Measurements from ENCODE around the gene ARID5B.

Gene ARID5B

GRCh38 chr10:62050346-62050892, 148.9 kb downstream of the ARID5B start:
- TF ChIP-seq CTCF (conservative IDR thresholded peaks at IDR 0.05; ENCODE audit: low read length) = no peak
- DNase-seq (ENCODE audit: low read depth) = no peak
- peak overlapping the region; percentile 90 for H3K4me3 ChIP-seq (ENCODE audit: low read length)

DNA sequence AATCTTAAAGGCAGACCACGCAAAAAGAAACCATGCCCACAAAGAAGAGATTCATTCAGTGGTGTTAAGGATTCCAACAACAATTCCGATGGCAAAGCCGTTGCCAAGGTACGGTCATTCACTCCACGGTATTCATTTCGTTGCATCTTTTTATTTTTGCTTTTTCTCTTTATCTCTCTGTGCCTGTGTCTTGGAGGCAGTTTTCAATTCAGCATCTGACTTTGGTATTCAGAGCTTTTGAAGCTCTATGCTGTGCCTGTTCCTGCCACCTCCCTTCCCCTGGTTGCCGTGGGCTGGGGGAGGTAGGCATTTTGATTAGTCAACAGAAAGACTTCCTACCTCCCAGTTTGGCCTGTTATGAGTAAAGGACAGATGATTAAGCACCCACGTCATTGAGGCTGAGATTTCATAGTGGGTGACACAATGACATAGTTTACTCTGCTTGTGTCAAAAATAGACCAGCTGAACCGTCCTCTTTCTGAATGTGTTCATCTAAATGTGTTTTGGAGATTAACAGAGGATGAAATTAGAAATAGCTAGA, 149.5 kb downstream of the ARID5B start:
- DNase-seq (ENCODE audit: low read depth) = peak; percentile 91
- peak overlapping the region; percentile 90 for H3K4me3 ChIP-seq (ENCODE audit: low read length)
- no peak for TF ChIP-seq CTCF (conservative IDR thresholded peaks at IDR 0.05; ENCODE audit: low read length)

DNA sequence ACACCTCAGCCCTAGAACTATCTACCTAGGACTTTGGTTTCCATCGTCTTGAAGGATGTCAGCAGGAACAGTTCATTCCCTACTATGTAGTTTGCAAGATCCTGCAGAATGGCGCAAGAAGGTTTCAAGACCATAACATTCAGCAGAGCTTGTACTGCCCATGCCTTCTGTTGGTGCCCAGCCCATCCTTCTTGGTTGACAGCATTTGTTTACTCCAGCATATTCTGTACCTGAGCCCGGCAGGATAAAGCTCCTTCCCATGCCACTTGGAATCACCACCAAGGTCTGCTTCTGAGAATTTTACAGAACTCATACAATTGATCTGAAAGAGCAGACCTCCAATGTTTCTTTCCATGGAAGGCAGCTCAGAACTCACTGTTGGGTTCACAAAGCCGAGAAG, 150.8 kb downstream of the ARID5B start:
- DNase-seq (ENCODE audit: low read depth) = no peak
- TF ChIP-seq CTCF (conservative IDR thresholded peaks at IDR 0.05; ENCODE audit: low read length) = no peak
- H3K4me3 ChIP-seq (ENCODE audit: low read length) = peak overlapping the region; percentile 90

- H3K4me3 ChIP-seq (ENCODE audit: low read length) = peak overlapping the region; percentile 41
- TF ChIP-seq CTCF (conservative IDR thresholded peaks at IDR 0.05; ENCODE audit: low read length) = no peak
- no peak for DNase-seq (ENCODE audit: low read depth)
Observed at GRCh38 chr10:62053860-62054259, 152.4 kb downstream of the ARID5B start.

DNA sequence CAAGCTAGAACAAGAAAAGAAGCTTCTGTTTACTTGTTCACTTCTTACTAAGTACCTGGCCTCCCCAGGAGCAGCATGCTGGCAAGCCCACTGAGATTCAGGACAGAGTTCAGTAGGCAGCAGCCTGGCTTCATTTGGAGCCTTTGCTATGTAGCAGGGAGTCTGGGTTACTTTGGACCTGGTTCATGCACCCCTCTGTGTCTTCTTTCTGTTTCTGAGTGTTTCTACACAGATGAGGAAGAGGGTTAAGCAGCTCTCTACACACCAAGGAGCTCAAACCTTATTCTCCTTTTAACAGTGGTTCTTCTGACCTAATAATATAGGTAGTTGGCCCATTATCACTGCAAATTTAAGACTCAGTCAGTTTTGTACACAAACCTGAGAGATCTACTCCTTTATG, 152.9 kb downstream of the ARID5B start:
- no peak for TF ChIP-seq CTCF (conservative IDR thresholded peaks at IDR 0.05; ENCODE audit: low read length)
- peak overlapping the region; percentile 41 for H3K4me3 ChIP-seq (ENCODE audit: low read length)
- DNase-seq (ENCODE audit: low read depth) = no peak

DNA sequence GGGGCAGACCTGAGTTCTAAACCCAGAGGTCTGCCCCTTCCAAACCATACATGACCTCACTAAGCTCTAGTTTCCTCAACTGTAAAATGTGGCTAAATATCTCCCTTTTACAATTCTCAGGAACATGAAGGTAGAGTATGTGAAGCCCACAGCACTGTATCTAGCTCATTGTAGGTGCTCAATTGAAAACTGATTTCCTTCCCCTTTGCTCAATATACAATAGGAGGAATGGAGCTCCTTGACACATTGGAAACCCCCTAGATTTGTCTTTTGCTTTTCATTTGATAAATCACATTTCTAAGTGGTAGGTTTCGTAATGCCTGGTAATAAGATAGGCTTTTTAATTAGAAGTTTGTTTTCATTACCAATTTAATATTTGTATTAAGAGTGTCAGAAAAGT, 153.3 kb downstream of the ARID5B start:
- H3K4me3 ChIP-seq (ENCODE audit: low read length) = peak overlapping the region; percentile 41; the same call in 1 of the 2 replicates
- no peak for TF ChIP-seq CTCF (conservative IDR thresholded peaks at IDR 0.05; ENCODE audit: low read length)
- DNase-seq (ENCODE audit: low read depth) = no peak

DNA sequence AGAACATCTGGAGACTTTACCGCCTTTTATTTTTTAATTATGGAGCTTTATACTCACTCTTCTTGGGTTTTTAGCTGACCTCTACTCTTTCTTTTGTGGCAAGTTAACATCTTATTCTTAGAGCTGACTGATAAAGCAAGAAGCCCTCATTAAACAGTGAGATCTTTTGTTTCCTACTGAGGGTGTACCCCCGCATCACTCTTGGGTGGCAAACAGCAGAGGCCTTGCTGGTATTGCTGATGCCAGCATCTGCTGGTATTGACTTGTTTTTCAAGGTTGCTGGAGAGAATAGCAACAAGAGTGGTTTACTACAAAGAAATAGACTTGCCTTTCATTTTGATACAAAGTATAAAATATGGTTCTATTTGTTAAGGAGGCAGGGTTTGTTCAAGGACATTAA, 154.7 kb downstream of the ARID5B start:
- H3K4me3 ChIP-seq (ENCODE audit: low read length) = peak overlapping the region; percentile 16; the same call in 1 of the 2 replicates
- TF ChIP-seq CTCF (conservative IDR thresholded peaks at IDR 0.05; ENCODE audit: low read length) = no peak
- DNase-seq (ENCODE audit: low read depth) = no peak
